Ecto neural progenitor cell (in vitro differentiated cells): ENCODE results near the gene SERGEF.

Experiments
- DNase-seq: peaks from one replicate; pipeline ENCODE4 v3.0.0-alpha.2; 2018; ENCODE audit warnings: low spot score

The SERGEF gene

DNA sequence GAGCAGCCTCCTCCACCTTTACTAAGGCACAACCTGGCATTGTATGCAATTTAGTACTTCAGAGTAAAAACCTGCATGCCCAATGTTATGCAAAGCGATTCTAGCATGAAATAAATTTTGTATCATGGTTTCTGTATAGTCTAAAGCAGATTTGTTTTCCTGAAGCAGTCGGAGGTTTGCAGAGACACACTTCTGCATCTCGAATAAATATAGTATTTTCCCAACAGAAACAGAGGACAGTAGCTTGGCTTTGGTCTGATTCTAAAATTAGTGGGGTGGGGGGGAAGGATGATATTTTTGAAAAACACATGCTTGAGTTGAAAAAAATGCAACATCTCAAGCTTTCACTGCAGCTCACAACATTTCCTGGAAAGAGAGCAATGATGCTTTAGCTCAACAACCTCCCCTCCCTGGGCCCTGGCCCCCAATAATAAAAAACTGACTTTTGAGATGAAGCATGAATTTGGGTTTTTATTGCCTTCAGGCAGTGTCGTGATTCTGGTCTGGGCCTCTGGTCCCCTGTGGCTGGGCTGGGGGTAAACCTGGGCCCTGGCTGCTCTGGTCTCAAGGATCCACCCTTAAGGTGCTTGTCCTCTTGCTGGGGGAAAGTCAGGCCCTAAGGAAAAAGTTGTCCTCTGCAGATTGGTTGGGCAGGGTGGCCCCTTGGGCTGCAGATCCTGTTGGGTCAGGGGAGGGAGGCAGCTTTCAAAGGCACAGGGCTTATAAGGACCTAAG, 230.1 kb downstream of the SERGEF start:
- no peak for DNase-seq

DNA sequence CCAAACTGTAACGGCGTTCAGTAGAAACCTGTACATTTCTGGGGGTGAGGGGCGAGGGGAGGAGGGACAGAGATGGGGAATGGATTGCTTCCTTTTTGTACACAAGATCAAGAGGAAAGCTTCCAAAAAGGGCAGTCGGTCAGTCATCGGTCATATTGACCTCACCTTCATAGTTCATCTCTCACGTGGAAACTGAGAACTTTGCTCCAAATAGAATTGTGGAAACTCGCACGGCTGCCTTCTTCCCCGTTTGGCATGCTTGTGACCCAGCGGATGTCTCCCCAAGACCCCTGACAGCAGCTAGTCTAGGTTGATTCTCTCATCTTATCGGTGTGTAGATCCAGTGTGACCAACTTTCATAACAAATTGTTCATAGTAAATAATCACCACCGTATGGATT, 230.7 kb downstream of the SERGEF start:
- no peak for DNase-seq

DNA sequence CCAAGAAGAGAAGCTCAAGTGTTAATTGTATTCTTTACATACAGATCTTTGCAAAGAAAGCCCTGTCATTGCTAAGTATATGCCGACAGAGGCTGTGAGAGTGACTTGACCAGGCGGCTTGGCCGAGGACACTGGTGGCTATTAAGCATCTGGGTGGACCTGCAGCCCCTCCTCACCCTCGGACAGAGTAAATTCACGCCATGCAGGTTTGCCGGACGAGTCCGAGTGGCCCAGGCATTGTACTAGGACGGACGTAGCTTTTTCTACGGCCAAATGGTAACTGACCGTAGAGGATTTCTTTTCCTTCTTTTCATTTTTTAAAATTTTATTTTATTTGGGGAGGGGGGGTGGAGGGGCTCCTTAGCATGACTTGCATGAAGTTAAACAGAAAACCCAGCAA, 231.2 kb downstream of the SERGEF start:
- no peak for DNase-seq

DNA sequence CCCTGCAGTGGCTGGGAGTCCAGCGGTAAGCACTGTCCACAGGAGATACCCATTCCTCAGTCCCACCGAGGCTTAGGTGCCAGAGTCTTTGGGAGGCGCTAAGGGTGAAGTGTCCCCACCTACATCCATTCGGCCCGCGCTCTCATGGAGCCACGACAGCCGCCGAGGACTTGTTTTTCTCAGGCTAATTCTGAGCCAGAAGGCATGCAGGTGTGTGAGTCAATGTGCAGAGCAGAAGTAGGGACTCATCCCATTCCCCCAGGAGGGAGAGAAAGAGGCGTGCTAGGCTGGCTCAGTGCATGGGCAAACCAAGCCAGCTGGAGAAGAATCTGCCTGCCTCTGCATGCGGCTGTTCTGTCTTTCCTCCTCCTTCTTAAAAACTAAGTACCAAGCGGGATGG, 231.6 kb downstream of the SERGEF start:
- no peak for DNase-seq

DNA sequence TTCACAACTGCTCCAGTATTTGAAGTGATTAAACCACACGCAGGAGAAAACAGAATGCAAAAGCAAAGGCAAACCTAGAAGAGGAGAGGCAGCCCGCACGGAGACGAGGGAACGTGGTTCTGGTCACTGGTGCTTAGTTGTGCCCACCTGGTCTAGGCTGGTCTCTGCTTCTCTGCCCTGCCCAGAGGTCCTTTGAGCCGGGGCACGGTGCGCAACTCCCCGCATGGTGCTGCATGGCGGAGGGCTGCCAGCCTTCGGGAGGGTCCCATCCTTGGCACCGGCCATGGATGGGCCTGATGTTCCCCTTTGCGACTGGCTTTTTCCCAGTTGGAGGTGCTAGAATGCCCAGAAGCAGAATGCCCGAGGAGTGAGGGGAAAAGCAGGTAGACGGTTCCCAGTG, 232.2 kb downstream of the SERGEF start:
- DNase-seq = no peak

DNA sequence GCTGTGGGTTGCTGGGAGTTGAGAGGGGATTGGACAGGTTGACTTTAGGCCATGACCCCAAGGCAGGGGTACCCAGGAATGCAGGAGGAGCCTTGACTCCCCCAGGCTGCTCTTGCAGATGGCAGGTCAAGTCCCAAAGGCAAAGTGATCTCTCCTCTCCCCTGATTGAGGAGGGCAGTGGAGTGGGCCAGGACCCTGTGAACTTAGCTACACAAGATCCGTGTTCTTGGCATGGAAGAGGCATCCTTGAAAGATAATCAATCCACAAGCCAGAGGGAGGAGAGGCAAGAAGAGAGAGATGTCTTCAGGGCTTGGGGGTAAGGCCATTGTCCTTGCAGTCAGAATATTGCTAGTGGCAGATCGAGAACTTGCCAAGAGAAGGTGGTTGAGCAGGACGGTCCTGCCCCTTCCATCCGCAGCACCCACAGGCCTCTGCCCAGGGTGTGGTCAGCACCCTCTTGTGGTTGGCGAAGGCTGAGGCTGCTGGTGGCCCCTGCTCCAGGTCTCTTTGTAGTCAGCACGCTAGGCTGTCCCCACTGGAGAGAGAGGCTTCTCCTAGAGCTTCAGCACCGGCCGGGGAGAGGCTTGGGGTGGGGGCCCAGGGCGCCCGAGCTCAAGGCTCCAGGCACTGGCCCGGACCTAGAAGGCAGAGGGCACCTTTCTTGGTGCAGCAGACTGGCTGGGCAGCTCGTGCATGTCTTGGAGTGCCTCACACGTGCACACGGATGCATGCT, 232.8 kb downstream of the SERGEF start:
- DNase-seq = no peak

DNA sequence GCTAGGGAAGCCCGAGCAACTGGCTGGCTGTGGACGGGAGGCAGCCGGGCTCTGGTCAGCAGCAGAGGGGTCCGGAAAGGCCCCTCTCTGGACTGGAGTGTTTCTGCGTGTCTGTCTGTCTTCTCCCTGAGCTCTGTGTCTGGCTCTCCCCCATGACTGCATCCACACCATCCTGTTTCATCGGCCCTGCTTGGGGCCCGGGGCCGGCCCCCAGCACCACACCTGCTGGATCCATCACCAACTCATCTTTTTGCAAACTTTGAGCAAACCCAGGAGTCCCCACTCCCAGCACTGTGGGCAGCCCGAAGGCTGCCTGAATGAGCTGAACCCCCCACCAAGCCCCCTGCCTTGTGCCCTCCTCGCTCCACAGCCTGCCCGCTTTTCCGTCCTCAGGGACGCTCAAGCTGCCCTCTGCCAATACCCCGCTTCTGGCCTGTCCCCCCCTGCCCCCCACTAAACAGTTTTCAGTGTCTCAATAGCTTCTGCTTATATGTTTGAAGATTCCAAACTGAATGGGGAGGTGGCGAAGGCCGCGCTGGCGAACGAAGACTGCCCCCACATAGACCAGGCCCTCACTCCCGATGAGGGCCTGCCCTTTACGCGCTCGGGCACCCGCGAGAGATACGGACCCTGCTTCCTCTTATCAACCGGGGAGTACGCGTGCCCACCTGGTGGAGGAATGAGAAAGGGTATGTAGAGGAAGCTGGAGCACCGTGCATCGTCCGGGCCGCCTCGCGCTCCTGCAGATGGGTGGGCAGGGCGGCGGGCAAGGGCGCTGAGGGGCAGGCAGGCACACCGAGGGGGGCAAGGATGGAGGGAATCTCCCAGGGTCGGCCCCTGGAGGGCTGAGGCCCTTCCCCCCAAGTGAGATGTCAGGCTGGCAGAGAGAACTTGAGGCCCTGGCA, 233.6 kb downstream of the SERGEF start:
- DNase-seq = no peak

DNA sequence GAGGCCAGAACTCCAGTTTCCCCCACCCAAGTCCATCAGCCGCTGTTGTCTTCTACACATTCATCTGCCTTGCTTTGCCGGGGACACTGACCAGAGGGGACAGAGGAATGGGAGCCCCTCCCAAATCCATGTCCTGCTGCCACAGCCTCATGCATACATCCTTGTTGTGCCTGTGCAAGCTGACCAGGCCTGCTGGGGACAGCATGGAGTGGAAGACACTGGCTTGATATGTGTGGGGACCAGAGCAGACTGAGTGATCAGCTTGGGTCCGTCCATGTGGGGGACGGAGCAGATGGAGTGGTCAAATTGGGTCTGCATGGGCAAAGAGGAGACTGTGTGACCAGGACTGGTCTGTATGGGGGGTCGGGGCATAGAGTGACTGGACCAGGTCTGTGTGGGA, 234.5 kb downstream of the SERGEF start:
- no peak for DNase-seq

DNA sequence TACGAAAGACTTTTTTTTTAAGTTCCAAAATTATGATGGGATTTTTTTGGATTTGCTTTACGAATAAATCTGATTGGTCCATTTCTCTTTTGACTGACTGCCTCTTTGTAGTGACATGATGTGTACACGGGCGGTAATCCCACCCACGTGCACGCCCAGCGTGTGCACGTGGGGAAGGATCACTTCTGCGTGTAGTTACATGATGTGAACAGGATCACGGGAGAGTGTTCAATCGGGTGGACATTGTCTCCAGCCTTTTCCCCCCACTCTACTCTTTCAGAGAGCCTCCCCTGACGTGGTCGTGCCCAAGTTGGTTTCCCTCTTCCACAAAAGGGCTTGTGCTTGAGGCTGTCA, 235.1 kb downstream of the SERGEF start:
- DNase-seq = no peak

DNA sequence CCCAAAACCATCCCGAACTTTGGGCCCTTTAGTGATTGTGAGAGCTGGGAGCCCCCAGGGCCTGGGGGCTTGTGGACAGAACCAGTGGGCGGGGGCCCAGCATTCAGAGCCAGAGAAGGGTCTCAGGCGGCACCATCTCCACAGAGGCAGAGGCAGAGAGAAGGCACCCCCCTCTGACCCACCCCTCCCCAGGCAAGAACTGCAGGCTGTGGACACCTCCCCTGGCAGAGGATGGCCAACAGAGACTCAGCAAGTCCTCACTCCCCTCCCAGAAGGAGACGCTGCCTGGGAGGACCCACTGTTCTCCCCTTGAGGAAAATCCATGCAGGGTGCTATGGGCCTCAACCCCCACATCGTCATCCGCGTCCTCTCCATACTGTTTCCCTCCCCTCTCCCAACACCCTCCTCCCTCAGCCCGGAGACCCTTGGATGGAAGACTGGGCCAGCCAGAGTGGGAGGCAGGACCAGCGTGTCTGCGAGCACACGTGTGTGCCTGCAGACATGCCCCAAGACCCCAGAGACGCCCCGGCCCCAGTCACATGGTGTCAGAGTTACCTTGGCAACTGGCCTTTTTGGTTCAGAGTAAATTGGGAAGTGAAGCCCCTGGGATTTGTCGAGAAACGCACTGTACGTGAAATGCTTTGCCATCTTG, 235.6 kb downstream of the SERGEF start:
- no peak for DNase-seq

DNA sequence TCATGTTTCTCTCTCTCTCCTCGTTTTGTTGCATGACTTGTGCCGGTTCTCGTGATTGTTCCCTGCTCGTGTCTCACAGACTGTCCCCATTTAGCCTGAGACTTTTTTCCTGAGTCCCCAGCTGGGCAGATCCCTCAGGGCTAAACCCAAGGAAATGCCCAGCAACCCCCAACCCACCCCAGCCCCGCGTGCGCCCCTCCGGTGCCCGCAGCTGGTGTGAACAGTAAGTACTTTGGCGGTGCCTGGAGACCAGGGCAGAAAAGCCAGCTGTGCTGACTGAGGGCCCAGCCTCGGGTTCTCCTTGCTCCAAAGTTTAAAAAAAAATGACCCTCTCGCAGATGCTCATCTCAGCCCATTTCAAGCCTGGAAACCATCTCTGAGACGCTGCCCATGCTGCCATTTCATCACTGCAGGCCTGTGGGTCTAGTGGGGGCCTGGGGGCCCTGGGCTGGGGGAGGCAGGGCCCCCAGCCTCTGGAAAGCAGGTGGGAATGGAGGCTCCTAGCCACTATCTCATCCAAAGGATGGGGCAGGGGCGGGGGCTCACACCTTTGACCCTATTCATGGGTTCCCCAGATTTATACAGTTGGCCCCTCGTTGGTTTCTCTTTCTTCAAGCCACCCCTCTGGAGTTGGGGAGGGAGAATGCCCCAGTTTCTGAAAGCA, 236.5 kb downstream of the SERGEF start:
- DNase-seq = no peak

DNA sequence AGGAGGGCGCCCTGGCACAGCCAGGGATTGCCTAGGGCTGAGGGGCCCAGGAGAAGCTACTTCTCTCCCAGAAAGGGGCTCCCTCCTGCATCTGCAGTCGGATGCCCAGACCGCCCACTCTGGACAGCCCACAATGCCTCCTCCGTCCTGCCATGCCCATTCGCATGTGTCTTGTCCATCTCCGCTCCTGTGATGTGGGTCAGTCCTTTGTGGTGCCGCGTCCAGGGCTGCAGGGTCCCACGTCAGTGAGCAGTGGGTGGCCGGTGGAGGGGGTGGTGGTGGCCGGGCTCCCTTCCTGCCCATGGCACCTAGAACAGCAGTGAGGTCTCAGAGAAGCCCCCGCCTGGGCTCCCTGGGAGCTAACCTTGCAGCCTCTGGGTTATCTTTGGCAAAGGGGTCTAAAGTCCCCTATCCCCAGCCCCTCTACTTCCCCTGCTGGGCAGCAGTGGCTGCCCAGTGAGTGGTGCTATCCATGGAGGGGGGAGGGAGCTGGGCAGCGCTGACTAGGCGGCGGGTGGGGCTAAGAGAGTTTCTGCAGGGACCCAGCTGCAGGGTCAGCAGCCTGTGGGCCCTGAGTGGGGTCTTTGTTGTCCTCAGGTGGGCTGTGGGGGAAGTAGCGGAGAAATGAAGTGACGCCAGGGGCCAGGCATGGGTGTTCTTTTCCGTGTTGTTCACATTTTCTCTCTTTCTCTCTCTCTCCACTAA, 237.2 kb downstream of the SERGEF start:
- DNase-seq = no peak

DNA sequence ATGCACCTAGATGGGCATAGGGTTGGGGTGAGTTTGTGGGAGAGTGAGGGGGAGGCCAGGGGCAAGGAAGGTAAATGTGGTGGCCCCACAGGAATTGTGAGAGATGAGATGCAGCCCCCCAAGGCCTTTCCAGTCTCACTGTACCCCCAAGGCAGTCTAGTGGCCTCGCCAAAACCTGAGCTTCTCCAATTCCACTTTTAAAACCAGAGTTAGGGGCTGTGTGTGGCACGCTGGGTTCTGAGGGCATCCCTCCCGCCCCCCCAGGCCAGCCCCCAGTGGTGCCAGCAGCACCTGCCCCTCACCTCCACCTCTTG, 237.9 kb downstream of the SERGEF start:
- no peak for DNase-seq

DNA sequence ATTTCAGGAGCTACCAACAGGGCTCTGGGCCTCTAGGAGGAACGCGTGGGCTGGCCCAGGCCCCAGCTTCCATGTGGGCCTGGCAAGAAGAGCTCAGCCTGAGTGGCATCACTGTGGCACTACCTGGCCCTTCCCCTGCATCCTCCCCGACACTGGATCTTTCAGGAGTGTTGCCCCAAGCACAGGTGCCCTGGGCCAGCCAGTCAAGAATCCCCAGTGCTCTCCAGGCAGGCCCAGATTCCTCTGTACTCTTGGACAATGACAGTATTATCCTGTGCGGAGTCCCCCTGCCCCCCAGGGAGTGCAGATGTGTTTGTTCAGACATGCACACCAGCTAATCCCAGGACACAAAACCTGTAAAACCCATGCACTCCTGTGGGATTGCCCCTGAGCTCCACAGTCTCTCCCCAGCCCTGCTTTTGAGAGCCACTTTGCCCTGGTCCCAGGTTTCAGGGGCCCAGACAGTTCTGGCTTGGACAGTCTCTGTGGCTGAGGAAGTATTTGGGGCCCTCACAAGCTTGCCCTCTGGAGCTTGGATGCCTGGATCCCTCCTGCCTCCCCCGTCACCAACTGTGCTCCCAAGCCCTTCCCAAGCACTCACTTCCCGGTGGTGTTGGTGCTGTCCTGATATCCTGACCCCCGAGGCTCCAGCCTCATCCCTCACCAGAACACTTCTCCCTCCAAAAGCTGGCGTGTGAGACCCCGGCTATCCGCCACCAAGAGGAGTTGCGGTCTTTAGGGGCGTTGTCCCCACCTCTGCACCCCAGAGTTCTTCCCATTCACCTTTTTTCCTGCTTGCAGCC, 238.4 kb downstream of the SERGEF start:
- DNase-seq = no peak

DNA sequence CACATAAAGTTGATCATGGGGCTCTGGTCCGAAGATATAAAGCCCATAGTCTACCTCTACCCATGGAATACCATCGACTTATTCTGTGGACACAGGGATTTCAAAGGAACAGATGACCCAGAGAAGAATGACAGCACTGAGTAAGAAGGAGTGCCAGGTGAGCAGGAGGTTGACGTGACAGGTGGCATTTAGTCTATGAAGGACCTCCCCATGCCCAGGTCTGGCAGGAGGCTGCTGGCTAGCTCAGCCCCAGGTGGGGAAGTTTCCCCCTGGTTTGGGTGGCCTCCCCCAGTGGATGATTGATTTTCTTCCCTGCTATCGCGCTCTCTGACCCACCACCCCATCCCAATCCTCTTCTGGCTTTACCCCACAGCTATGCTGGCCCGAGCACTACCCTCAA, 239.2 kb downstream of the SERGEF start:
- DNase-seq = no peak

DNA sequence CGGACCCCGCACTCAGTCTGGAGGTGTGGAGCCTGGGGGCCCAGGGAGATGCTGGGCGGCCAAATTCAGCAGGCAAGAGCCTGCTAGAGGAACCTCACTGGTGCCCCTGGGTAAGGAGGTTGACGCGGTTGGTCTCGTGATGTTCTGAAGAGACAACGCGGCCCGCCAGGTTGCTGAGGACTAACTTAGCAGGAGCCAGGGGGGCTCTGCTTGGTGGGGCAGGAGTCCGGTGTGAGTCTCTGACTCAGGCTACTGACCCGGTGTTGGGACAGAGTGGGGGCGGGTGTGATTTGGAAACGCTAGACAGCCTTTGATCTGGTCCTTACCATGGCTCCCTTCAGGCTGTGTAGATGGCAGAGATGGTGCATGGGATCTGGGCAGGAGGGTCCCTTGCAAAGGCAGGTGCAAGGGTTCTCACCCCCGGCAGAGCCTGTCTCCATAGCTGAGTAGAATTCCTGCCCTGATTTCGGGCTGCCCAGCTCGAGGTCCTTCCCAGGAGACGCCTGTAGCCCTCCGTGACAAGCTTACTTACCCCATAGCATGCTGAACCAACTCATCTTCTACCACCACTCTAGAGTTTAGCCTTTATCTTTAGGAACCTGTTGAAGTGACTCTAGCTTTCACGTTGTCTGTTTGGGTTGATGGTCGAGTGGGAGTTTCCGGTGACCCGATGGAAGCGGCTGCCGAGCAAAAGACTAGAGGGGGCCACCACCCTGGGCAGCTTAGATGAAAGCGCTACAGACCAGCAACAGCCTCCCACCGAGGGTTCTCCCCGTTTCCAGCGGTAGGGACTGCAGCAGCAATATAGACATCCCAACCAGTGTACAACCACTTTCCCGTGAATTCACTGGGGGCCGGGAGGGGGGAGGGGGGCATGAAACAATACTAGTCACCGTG, 239.9 kb downstream of the SERGEF start:
- no peak for DNase-seq

DNA sequence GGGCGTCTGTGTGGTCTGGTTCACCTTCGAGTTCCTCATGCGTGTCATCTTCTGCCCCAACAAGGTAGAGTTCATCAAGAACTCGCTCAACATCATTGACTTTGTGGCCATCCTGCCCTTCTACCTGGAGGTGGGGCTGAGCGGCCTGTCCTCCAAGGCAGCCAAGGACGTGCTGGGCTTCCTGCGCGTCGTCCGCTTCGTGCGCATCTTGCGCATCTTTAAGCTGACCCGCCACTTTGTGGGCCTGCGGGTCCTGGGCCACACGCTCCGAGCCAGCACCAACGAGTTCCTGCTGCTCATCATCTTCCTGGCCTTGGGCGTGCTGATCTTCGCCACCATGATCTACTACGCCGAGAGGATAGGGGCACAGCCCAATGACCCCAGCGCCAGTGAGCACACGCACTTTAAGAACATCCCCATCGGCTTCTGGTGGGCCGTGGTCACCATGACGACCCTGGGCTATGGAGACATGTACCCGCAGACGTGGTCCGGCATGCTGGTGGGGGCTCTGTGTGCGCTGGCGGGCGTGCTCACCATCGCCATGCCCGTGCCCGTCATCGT, 240.9 kb downstream of the SERGEF start:
- no peak for DNase-seq

DNA sequence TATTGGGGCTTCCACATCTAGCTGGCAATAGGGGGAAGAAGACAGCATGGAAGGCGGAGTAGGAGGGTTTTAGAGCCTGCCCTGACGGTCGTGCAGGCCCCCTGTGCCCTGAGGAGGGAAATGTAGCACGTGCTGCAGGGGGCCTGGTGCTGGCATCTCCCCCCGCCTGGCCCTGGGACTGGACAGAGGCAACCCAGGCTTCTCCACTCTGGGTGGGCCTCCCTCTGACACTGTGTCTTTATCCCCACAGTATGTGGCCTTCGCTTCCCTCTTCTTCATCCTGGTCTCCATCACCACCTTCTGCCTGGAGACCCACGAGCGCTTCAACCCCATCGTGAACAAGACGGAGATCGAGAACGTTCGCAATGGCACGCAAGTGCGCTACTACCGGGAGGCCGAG, 241.4 kb downstream of the SERGEF start:
- no peak for DNase-seq

DNA sequence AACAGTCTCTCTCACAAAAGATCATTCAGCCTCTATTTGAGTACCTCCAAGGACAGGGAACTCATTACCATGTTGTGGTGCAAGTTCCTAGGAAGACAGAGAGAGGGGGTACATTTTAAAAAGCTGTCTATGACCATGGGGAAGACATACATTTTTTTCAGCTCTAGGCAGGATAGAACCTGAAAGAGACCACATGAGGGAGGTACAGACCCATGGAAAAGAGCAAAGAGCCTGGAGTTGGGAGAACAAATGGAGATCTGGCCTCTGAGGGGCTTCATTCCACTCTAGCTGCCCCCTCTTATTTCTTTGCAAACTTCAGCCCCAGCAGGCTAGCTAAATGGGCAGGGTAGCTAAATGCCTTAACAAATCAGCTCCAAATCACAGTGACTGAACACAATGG, 241.9 kb downstream of the SERGEF start:
- DNase-seq = no peak
